ENCODE results near the gene SLC35B2.

- TF ChIP-seq CTCF (conservative IDR thresholded peaks at IDR 0.05 in 1 of 2, IDR thresholded peaks at IDR 0.05 in 1 of 2; ENCODE audit: low read depth in 1 of 2, low read length in 2 of 2), result peak in 1 of 2 donors; percentile 21
- TF ChIP-seq EZH2 (IDR thresholded peaks at IDR 0.05; ENCODE audit: low read length, missing control alignments), result no peak
These were observed 11.2 kb downstream of the SLC35B2 start for GRCh38 chr6:44245912-44246662.
